DND-41 (cell line): Measurements from ENCODE around the gene ASTE1.

ENCODE experiments used
- ATAC-seq: fragments of 200-7000 bp; cut with Tn5 transposase; 3 replicates; pipeline ENCODE4 v1.9.1; 2021; ENCODE audit warnings: low read depth; ENCODE audit not compliant: insufficient read depth
- DNase-seq: peaks from one replicate; pipeline ENCODE4 v3.0.0-alpha.2; 2020
- H2AFZ ChIP-seq: 2 replicates; pipeline ENCODE4 v1.6.0; 2012; ENCODE audit warnings: low read depth, low read length
- H3K27ac ChIP-seq: 2 replicates; pipeline ENCODE4 v1.5.1; 2012; ENCODE audit warnings: low read length, inconsistent platforms
- H3K27me3 ChIP-seq: fragments of 200-600 bp; sonication (generic); 2 replicates; pipeline ENCODE4 v1.6.0; 2012; ENCODE audit warnings: low read length, mild to moderate bottlenecking, inconsistent platforms; ENCODE audit not compliant: insufficient read depth, poor library complexity
- H3K36me3 ChIP-seq: 2 replicates; pipeline ENCODE4 v1.5.1; 2012; ENCODE audit warnings: low read length, inconsistent platforms; ENCODE audit not compliant: insufficient read depth
- H3K4me1 ChIP-seq: 2 replicates; pipeline ENCODE4 v1.5.1; 2012; ENCODE audit warnings: mild to moderate bottlenecking, low read length; ENCODE audit not compliant: insufficient read depth
- H3K4me2 ChIP-seq: 2 replicates; pipeline ENCODE4 v1.6.0; 2012; ENCODE audit warnings: mild to moderate bottlenecking, moderate library complexity, low read length, inconsistent platforms; ENCODE audit not compliant: insufficient read depth
- H3K4me3 ChIP-seq, 2 experiments: fragments of 200-600 bp in 1 of 2; shearing (Covaris generic) in 1 of 2; 2 replicates each; pipeline ENCODE4 v1.5.1; 2012 to 2016; ENCODE audit warnings: inconsistent platforms in 2 of 2, low read length in 2 of 2, mild to moderate bottlenecking in 2 of 2, low read depth in 1 of 2, moderate library complexity in 1 of 2
- H3K79me2 ChIP-seq: 2 replicates; pipeline ENCODE4 v1.6.0; 2012; ENCODE audit warnings: low read length, inconsistent platforms; ENCODE audit not compliant: insufficient read depth
- H3K9ac ChIP-seq: 2 replicates; pipeline ENCODE4 v1.6.0; 2012; ENCODE audit warnings: low read depth, mild to moderate bottlenecking, inconsistent platforms, low read length, moderate library complexity
- H3K9me3 ChIP-seq: 2 replicates; pipeline ENCODE4 v1.5.1; 2012; ENCODE audit warnings: low read length, moderate library complexity, mild to moderate bottlenecking, inconsistent platforms; ENCODE audit not compliant: insufficient read depth, severe bottlenecking
- H4K20me1 ChIP-seq: 2 replicates; pipeline ENCODE4 v1.6.0; 2012; ENCODE audit warnings: low read length; ENCODE audit not compliant: insufficient read depth
- EZH2 ChIP-seq: IDR thresholded peaks from 3 replicates; pipeline ENCODE4 v1.6.1; 2012; ENCODE audit warnings: borderline replicate concordance, low read depth, mild to moderate bottlenecking, moderate library complexity, low read length, inconsistent platforms; ENCODE audit not compliant: severe bottlenecking
- TF ChIP-seq, protein P1 (sequence below): IDR thresholded peaks from 2 replicates; pipeline ENCODE4 v1.5.1; 2012; ENCODE audit warnings: borderline replicate concordance, low read length, moderate library complexity, mild to moderate bottlenecking; ENCODE audit not compliant: poor library complexity, severe bottlenecking; ENCODE audit errors: extremely low read depth

The ASTE1 gene

DNA sequence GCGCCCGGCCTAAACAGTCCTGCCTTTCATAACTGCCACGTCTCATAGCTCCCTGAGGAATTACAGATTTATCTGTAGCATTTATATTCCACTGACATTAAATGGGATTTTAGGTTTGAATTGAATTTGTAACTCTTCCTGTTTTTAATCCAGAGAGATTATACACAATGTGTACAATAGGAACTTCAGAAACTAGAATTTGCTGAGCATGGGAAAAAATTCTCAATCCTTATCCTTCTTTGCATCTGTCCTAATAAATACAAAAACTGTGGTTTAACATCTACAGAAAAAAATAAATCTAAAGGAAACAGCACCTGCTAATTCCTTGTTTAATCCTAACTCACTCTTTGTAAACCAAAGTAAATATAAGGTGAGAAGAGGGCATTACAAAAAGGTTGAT is 2.2 kb upstream of the ASTE1 start:
- no peak for TF ChIP-seq EZH2
- TF ChIP-seq, protein P1, sequence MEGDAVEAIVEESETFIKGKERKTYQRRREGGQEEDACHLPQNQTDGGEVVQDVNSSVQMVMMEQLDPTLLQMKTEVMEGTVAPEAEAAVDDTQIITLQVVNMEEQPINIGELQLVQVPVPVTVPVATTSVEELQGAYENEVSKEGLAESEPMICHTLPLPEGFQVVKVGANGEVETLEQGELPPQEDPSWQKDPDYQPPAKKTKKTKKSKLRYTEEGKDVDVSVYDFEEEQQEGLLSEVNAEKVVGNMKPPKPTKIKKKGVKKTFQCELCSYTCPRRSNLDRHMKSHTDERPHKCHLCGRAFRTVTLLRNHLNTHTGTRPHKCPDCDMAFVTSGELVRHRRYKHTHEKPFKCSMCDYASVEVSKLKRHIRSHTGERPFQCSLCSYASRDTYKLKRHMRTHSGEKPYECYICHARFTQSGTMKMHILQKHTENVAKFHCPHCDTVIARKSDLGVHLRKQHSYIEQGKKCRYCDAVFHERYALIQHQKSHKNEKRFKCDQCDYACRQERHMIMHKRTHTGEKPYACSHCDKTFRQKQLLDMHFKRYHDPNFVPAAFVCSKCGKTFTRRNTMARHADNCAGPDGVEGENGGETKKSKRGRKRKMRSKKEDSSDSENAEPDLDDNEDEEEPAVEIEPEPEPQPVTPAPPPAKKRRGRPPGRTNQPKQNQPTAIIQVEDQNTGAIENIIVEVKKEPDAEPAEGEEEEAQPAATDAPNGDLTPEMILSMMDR = no peak
- Histone ChIP-seq H3K4me3 (no peak overlapping the region), H3K4me2 (no peak overlapping the region), H2AFZ (no peak overlapping the region), H3K4me1 (peaks cover 34% of the 10 kb centered on the region), H3K9me3 (no peaks in the 10 kb centered on the region), H3K79me2 (peaks cover 11% of the 10 kb centered on the region; the same call in 1 of the 2 replicates), H4K20me1 (no peaks in the 10 kb centered on the region), H3K27me3 (no peaks in the 10 kb centered on the region), H3K27ac (no peak overlapping the region), H3K9ac (no peak overlapping the region), H3K36me3 (peaks cover 10% of the 10 kb centered on the region)
- ATAC-seq (no peak), DNase-seq (no peak)

GRCh38 chr3:131025539-131025938 is 1.1 kb downstream of the ASTE1 start:
- H3K4me2 ChIP-seq = peak overlapping the region; percentile 93
- peak overlapping the region; percentile 94 for H3K9ac ChIP-seq
- ATAC-seq (no peak), DNase-seq (no peak)
- no peaks in the 10 kb centered on the region for H3K9me3 ChIP-seq
- peak overlapping the region; percentile 97; the same call in 1 of the 2 replicates for H3K27ac ChIP-seq
- H3K4me3 ChIP-seq = peak overlapping the region; percentile 81 to 93; a peak in 3 of 4 replicates
- TF ChIP-seq, protein P1 = no peak
- TF ChIP-seq EZH2 = no peak
- H3K36me3 ChIP-seq = peaks cover 18% of the 10 kb centered on the region
- peaks cover 16% of the 10 kb centered on the region; the same call in 1 of the 2 replicates for H3K79me2 ChIP-seq
- no peaks in the 10 kb centered on the region for H4K20me1 ChIP-seq
- H2AFZ ChIP-seq = peak overlapping the region; percentile 99; the same call in 1 of the 2 replicates
- no peaks in the 10 kb centered on the region for H3K27me3 ChIP-seq
- H3K4me1 ChIP-seq = peaks cover 62% of the 10 kb centered on the region

DNA sequence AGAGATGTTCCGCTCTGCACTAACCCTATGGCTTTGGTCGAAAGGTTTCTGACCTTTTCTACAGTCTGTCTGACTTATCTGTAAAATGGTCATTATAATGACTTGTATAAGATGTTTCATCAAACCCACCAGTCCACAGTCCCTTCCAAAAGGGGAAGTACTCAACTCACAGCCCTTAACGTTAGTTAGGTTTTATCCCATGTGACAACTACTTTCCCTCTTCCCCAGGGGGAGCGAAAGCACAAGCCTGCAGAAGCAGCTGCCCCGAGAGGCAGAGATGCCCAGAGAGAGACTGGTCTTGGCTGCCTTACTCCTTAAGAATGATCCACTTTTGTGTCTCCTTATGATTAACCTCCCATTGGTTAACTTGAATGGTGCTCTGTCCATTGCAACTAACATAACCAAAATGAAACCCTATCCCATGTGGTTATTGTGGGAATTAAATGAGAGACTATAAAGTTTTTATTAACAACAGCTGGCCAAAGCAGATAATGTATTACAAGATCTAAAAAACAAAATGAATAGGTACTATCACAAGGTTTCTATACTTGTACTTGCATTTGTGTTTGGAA is 6.4 kb downstream of the ASTE1 start:
- TF ChIP-seq, protein P1 = no peak
- TF ChIP-seq EZH2 = no peak
- H3K36me3 ChIP-seq = peaks cover 50% of the 10 kb centered on the region

More for the DNA sequence above, 6.4 kb downstream of the ASTE1 start:
- no peaks in the 10 kb centered on the region for H3K27me3 ChIP-seq
- H3K9me3 ChIP-seq = no peaks in the 10 kb centered on the region
- DNase-seq (no peak), ATAC-seq (peak; percentile 34; the same call in 2 of the 3 replicates)
- H4K20me1 ChIP-seq = no peaks in the 10 kb centered on the region
- no peak overlapping the region for H3K9ac ChIP-seq
- no peak overlapping the region for H2AFZ ChIP-seq
- 0 out of 4 replicates have a peak overlapping the region, but pooled peaks of 1 of the 2 experiments have one; percentile 17 for H3K4me3 ChIP-seq
- peak overlapping the region; percentile 45 for H3K4me2 ChIP-seq
- no peak overlapping the region for H3K27ac ChIP-seq
- peaks cover 8% of the 10 kb centered on the region; the same call in 1 of the 2 replicates for H3K79me2 ChIP-seq
- H3K4me1 ChIP-seq = peaks cover 47% of the 10 kb centered on the region
